AG09319 (cell line): ENCODE results near the gene CRBN.
A peak's percentile ranks its signal among the peaks of the same experiment; 100 is the strongest.

Source experiments
- DNase-seq: peaks from one replicate; pipeline ENCODE4 v3.0.0-alpha.2; 2010; ENCODE audit warnings: low read depth; ENCODE audit errors: extremely low read depth
- CTCF ChIP-seq: IDR thresholded peaks from 2 replicates; pipeline ENCODE4 v1.5.1; 2011; ENCODE audit warnings: low read depth, mild to moderate bottlenecking, inconsistent platforms, low read length, moderate library complexity

Gene CRBN

GRCh38 chr3:3209057-3209456, 29.6 kb upstream of the CRBN start:
- DNase-seq, result no peak
- TF ChIP-seq CTCF, result no peak

DNA sequence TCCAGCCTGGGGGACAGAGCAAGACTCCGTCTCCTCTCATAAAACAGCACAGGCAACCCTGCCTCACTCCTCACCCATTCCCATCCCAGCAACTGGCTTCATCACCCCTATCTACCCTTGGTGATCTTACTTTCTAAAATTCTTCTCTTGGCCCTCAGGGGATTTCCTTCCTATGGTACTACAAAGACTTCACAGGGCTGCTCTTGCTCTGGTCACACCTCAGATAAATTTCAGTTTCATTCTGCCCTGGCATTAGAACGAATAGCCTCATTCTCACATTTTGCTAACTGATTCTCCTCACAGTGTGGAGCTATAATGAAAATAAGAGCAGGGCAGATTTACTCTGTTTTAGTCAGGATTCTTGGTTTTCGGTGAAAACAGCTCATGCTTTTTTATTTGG, 22.1 kb upstream of the CRBN start:
- no peak for DNase-seq
- TF ChIP-seq CTCF, result no peak

- peak; percentile 52 for TF ChIP-seq CTCF
- peak; percentile 11 for DNase-seq
Observed at GRCh38 chr3:3200632-3201212, 21.2 kb upstream of the CRBN start.

- no peak for DNase-seq
- no peak for TF ChIP-seq CTCF
Observed at GRCh38 chr3:3199306-3199705, 19.8 kb upstream of the CRBN start.

- DNase-seq, result no peak
- TF ChIP-seq CTCF, result peak; percentile 13
Observed at GRCh38 chr3:3196148-3196861, 16.8 kb upstream of the CRBN start.

- no peak for DNase-seq
- TF ChIP-seq CTCF, result no peak
Observed at GRCh38 chr3:3194861-3195260, 15.4 kb upstream of the CRBN start.

DNA sequence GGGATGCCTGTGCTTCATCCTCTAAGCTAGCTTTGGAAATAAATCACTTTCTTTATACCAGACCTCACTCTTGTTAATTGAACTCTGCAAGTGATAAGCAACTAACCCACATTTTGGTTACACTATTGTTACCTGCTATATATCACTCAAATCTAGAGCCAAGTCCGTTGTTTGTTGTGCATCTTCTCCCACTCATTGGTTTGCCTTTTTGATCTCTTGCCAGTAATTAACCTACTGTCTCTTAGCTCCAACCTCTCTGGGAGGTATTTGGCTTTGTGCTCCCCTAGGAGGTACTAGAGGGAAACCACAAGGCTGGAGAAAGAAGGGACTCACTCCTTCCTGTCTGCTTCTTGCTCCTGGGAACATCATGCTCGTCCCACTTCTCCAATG, 12.8 kb upstream of the CRBN start:
- no peak for TF ChIP-seq CTCF
- no peak for DNase-seq
